SIG-M5 treated with dmso at 0.1 percent for 504 hours (cell line): ENCODE measurements around the gene ABLIM3.
"Not testable (repeated sequence)": the region's sequence is repeated elsewhere in the genome, so short reads cannot be mapped to it uniquely, and the experiment has no call there.

Experiments used
- DNase-seq: peaks from one replicate; lab custom pipeline; 2025; ENCODE audit not compliant: unreplicated experiment; lab: John Stamatoyannopoulos, UW

ABLIM3 gene

GRCh38 chr5:149247726-149248125 is 106.4 kb downstream of the ABLIM3 start:
- no peak for DNase-seq

- no peak for DNase-seq
Measured at GRCh38 chr5:149251546-149251945, 110.3 kb downstream of the ABLIM3 start.

GRCh38 chr5:149254506-149254905 is 113.2 kb downstream of the ABLIM3 start:
- DNase-seq = no peak

GRCh38 chr5:149256451-149256850 is 115.2 kb downstream of the ABLIM3 start:
- no peak for DNase-seq

- no peak for DNase-seq
Measured at GRCh38 chr5:149257131-149257530, 115.8 kb downstream of the ABLIM3 start.

GRCh38 chr5:149257889-149258705 is 116.8 kb downstream of the ABLIM3 start:
- DNase-seq = no peak

- no peak for DNase-seq
Measured at GRCh38 chr5:149260761-149261160, 119.5 kb downstream of the ABLIM3 start.

GRCh38 chr5:149261246-149261645 is 120.0 kb downstream of the ABLIM3 start:
- DNase-seq = peak; percentile 50

GRCh38 chr5:149262315-149262714 is 121.0 kb downstream of the ABLIM3 start:
- no peak for DNase-seq

- DNase-seq = no peak
Measured at GRCh38 chr5:149264439-149265067, 123.3 kb downstream of the ABLIM3 start.

GRCh38 chr5:149265068-149265465 is 123.8 kb downstream of the ABLIM3 start:
- no peak for DNase-seq

- DNase-seq = peak; percentile 41
Measured at GRCh38 chr5:149265597-149265996, 124.3 kb downstream of the ABLIM3 start.

GRCh38 chr5:149267241-149267973 is 126.1 kb downstream of the ABLIM3 start:
- DNase-seq = no peak

- peak; percentile 59 for DNase-seq
Measured at GRCh38 chr5:149268928-149269557, 127.8 kb downstream of the ABLIM3 start.

GRCh38 chr5:149271195-149271715 is 130.0 kb downstream of the ABLIM3 start:
- no peak for DNase-seq

GRCh38 chr5:149271716-149272563 is 130.6 kb downstream of the ABLIM3 start, which contains the start of gene AFAP1L1:
TSS of gene AFAP1L1 (plus strand) at chr5:149271859. CDS start at chr5:149271969, 110 bp downstream.
- no peak for DNase-seq

- DNase-seq = not testable (repeated sequence)
Measured at GRCh38 chr5:149272781-149273180, 131.5 kb downstream of the ABLIM3 start.

- DNase-seq = no peak
Measured at GRCh38 chr5:149273237-149273636, 131.9 kb downstream of the ABLIM3 start.

GRCh38 chr5:149273950-149274349 is 132.7 kb downstream of the ABLIM3 start:
- no peak for DNase-seq

GRCh38 chr5:149274939-149275338 is 133.6 kb downstream of the ABLIM3 start:
- no peak for DNase-seq
